HCT116 (cell line): ENCODE results near the gene INSYN2A. TPM values are rescaled to one million over a fixed set of nuclear protein-coding genes. Genes with fewer than 3 reads are reported as not detected.

ENCODE experiments used
- ATAC-seq: fragments of 200-7000 bp; cut with Tn5 transposase; 2 replicates; pipeline ENCODE4 v1.9.1; 2020; ENCODE audit warnings: mild to moderate bottlenecking, moderate library complexity
- BruUV-seq: library from RNA; stranded (reverse); fragments of 400-500 nt; replicated peaks from 2 replicates; lab custom pipeline; 2021; lab: Mats Ljungman, UMichigan
- CTCF ChIA-PET: fragments of 300-600 bp; sonication (Branson Sonifier 250); formaldehyde crosslinking; loops from one replicate; lab custom pipeline; 2021; ENCODE audit warnings: antibody characterized with exemption; lab: Charles Lee
- POLR2A ChIA-PET: fragments of 300-600, 350-600 bp; sonication (Branson Sonifier 250); formaldehyde crosslinking; loops from one replicate; lab custom pipeline; 2021; ENCODE audit warnings: antibody characterized with exemption; lab: Charles Lee
- RAD21 ChIA-PET, 2 experiments: fragments of 300-600 bp; sonication (Branson Sonifier 250); formaldehyde crosslinking; loops; one replicate each; lab custom pipeline; 2023; ENCODE audit warnings: low total read pairs in 2 of 2; ENCODE audit not compliant: uncharacterized antibody in 2 of 2, unreplicated experiment in 2 of 2, low non-redundant PET in 1 of 2; lab: Charles Lee
- DNase-seq: peaks from one replicate; pipeline ENCODE4 v3.0.0-alpha.2; 2010; ENCODE audit warnings: low read depth, low spot score
- H2AFZ ChIP-seq: fragments of 200-600 bp; shearing (Covaris generic), sonication (generic); 2 replicates; pipeline ENCODE4 v1.6.1; 2017; ENCODE audit warnings: low read depth, mixed run types, mixed read lengths, antibody characterized with exemption, low read length; ENCODE audit not compliant: poor library complexity, severe bottlenecking
- H3K27ac ChIP-seq: 2 replicates; pipeline ENCODE4 v1.5.1; 2012; ENCODE audit warnings: low read depth, low read length
- H3K27me3 ChIP-seq: fragments of 200-600 bp; sonication (generic); 2 replicates; pipeline ENCODE4 v1.6.1; 2016; ENCODE audit warnings: mixed run types, low read length, mixed read lengths; ENCODE audit not compliant: insufficient read depth
- H3K36me3 ChIP-seq, 2 experiments: fragments of 200-500 bp in 1 of 2; fragments of 200-600 bp in 1 of 2; sonication (Bioruptor generic) in 1 of 2; sonication (generic) in 1 of 2; 2 replicates each; pipeline versions ENCODE4 v1.5.1 to v1.6.1; 2014 to 2016; ENCODE audit warnings: low read length in 2 of 2, inconsistent platforms in 1 of 2, mixed read lengths in 1 of 2, mixed run types in 1 of 2; ENCODE audit not compliant: insufficient read depth in 2 of 2, control insufficient read depth in 1 of 2
- H3K4me1 ChIP-seq, 2 experiments: fragments of 200-600 bp in 1 of 2; sonication (generic) in 1 of 2; 2 replicates each; pipeline versions ENCODE4 v1.5.1 to v1.6.1; 2012 to 2017; ENCODE audit warnings: low read length in 2 of 2, inconsistent platforms in 1 of 2, mild to moderate bottlenecking in 1 of 2, mixed read lengths in 1 of 2, mixed run types in 1 of 2, moderate library complexity in 1 of 2; ENCODE audit not compliant: insufficient read depth in 2 of 2, control insufficient read depth in 1 of 2
- H3K4me2 ChIP-seq: fragments of 200-600 bp; sonication (generic); 2 replicates; pipeline ENCODE4 v1.6.1; 2017; ENCODE audit warnings: mixed run types, low read length, mixed read lengths
- H3K4me3 ChIP-seq, 2 experiments: fragments of 200-600 bp in 1 of 2; sonication (generic) in 1 of 2; replicated peaks in 1 of 2; 2 replicates each; pipeline ENCODE4 v1.5.1; 2011 to 2016; ENCODE audit warnings: low read length in 2 of 2, control low read depth in 1 of 2, low read depth in 1 of 2, mild to moderate bottlenecking in 1 of 2, mixed read lengths in 1 of 2, mixed run types in 1 of 2
- H3K79me2 ChIP-seq: fragments of 200-600 bp; sonication (generic); 2 replicates; pipeline ENCODE4 v1.6.1; 2017; ENCODE audit warnings: mild to moderate bottlenecking, mixed run types, low read length, moderate library complexity, mixed read lengths; ENCODE audit not compliant: insufficient read depth
- H3K9ac ChIP-seq: fragments of 200-600 bp; sonication (generic); 2 replicates; pipeline ENCODE4 v1.6.1; 2016; ENCODE audit warnings: low read length, mixed read lengths
- H3K9me2 ChIP-seq: fragments of 200-600 bp; sonication (generic), shearing (Covaris generic); 2 replicates; pipeline ENCODE4 v1.6.1; 2017; ENCODE audit warnings: mixed run types, mild to moderate bottlenecking, moderate library complexity; ENCODE audit not compliant: insufficient read depth
- H3K9me3 ChIP-seq, 2 experiments: fragments of 200-500 bp in 1 of 2; fragments of 200-600 bp in 1 of 2; sonication (Bioruptor generic) in 1 of 2; sonication (generic) in 1 of 2; 2 replicates each; pipeline ENCODE4 v1.6.1; 2014 to 2017; ENCODE audit warnings: low read length in 2 of 2, mixed read lengths in 2 of 2, inconsistent platforms in 1 of 2, low read depth in 1 of 2, mild to moderate bottlenecking in 1 of 2, mixed run types in 1 of 2, moderate library complexity in 1 of 2; ENCODE audit not compliant: control insufficient read depth in 1 of 2, insufficient read depth in 1 of 2
- H4K20me1 ChIP-seq: fragments of 200-600 bp; sonication (generic), shearing (Covaris generic); 2 replicates; pipeline ENCODE4 v1.6.1; 2017; ENCODE audit warnings: mixed run types, mild to moderate bottlenecking, moderate library complexity; ENCODE audit not compliant: insufficient read depth
- CTCF ChIP-seq, 3 experiments: fragments of 200-600 bp in 1 of 3; sonication (generic) in 1 of 3; IDR thresholded peaks in 2 of 3; conservative IDR thresholded peaks in 1 of 3; 2 replicates each; pipeline ENCODE4 v1.5.1; 2012 to 2017; ENCODE audit warnings: low read depth in 2 of 3, low read length in 2 of 3, antibody characterized with exemption in 1 of 3, borderline replicate concordance in 1 of 3, control low read depth in 1 of 3, mild to moderate bottlenecking in 1 of 3, mixed read lengths in 1 of 3, mixed run types in 1 of 3, moderate library complexity in 1 of 3; ENCODE audit not compliant: insufficient read depth in 1 of 3
- EZH2 ChIP-seq: fragments of 200-600 bp; sonication (generic); IDR thresholded peaks from 2 replicates; pipeline ENCODE4 v1.6.1; 2017; ENCODE audit warnings: antibody characterized with exemption, mixed run types
- JUND ChIP-seq: IDR thresholded peaks from 2 replicates; pipeline ENCODE4 v1.6.1; 2012
- POLR2A ChIP-seq: IDR thresholded peaks from 2 replicates; pipeline ENCODE4 v1.7.0; 2011; ENCODE audit warnings: borderline replicate concordance; ENCODE audit not compliant: insufficient read depth, insufficient read length; ENCODE audit errors: extremely low read depth
- RAD21 ChIP-seq: IDR thresholded peaks from 2 replicates; pipeline ENCODE4 v1.6.1; 2012; ENCODE audit warnings: low read depth, mild to moderate bottlenecking
- SP1 ChIP-seq: IDR thresholded peaks from 2 replicates; pipeline ENCODE4 v1.6.1; 2012; ENCODE audit warnings: low read depth
- SRF ChIP-seq: IDR thresholded peaks from 2 replicates; pipeline ENCODE4 v1.6.1; 2012; ENCODE audit warnings: low read depth
- YY1 ChIP-seq: IDR thresholded peaks from 2 replicates; pipeline ENCODE4 v1.6.1; 2011; ENCODE audit warnings: low read length, low read depth, moderate library complexity, mild to moderate bottlenecking; ENCODE audit not compliant: insufficient replicate concordance; ENCODE audit errors: extremely low read depth
- intact Hi-C: fragments of 100-400 bp; cut with micrococcal nuclease; formaldehyde crosslinking; loops from 2 replicates; pipeline ENCODE4 v1.10.0; 2022
- total RNA-seq: library from RNA; stranded (reverse); gene quantifications from one replicate; pipeline ENCODE4 v1.2.1, GENCODE V29; 2021; ENCODE audit not compliant: unreplicated experiment
- TF ChIP-seq, protein P1 (sequence below): IDR thresholded peaks from 2 replicates; pipeline ENCODE4 v1.6.1; 2011; ENCODE audit warnings: mild to moderate bottlenecking, low read length, moderate library complexity; ENCODE audit not compliant: insufficient replicate concordance; ENCODE audit errors: extremely low read depth

The INSYN2A gene
- total RNA-seq, 1 experiment from 2014 or later = not detected

DNA sequence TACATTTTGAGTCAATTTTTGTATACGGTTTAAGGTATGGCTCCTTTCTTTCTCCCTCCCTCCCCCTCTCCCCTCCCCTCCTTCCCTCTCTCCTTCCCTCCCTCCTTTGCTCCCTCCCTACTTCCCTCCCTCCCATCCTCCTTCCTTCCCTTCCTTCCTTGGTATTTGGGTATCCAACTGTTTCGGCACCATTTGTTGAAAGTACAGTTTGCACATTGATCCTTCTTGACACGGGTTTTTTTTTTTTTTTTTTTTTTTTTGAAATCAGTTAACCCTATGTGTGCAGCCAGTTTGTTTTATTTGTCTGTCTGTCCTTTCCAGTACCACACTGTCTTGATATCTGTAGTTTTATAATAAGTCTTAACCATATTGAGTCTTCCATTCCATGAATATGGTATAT lies 39.9 kb upstream of the INSYN2A start:
- ChIA-PET POLR2A (no interaction called here), CTCF (no interaction called here), RAD21 (no interaction called here)
- Histone ChIP-seq H3K27me3 (no peaks in the 10 kb centered on the region), H3K4me1 (no peaks in the 10 kb centered on the region), H3K9ac (no peak overlapping the region), H3K4me2 (no peak overlapping the region), H3K9me2 (no peaks in the 10 kb centered on the region), H3K27ac (no peak overlapping the region), H3K9me3 (no peaks in the 10 kb centered on the region), H4K20me1 (no peaks in the 10 kb centered on the region), H2AFZ (no peak overlapping the region), H3K36me3 (no peaks in the 10 kb centered on the region), H3K79me2 (no peaks in the 10 kb centered on the region), H3K4me3 (no peak overlapping the region)
- intact Hi-C loops = no loop called here
- TF ChIP-seq POLR2A (no peak), SRF (no peak), CTCF (IDR thresholded peaks at IDR 0.05 in 2 of 3, conservative IDR thresholded peaks at IDR 0.05 in 1 of 3; ENCODE audit: borderline replicate concordance in 1 of 3, insufficient read depth in 1 of 3, low read depth in 2 of 3, low read length in 2 of 3) (no peak), EZH2 (no peak), YY1 (no peak), JUND (no peak), RAD21 (no peak), SP1 (no peak)
- TF ChIP-seq, protein P1, sequence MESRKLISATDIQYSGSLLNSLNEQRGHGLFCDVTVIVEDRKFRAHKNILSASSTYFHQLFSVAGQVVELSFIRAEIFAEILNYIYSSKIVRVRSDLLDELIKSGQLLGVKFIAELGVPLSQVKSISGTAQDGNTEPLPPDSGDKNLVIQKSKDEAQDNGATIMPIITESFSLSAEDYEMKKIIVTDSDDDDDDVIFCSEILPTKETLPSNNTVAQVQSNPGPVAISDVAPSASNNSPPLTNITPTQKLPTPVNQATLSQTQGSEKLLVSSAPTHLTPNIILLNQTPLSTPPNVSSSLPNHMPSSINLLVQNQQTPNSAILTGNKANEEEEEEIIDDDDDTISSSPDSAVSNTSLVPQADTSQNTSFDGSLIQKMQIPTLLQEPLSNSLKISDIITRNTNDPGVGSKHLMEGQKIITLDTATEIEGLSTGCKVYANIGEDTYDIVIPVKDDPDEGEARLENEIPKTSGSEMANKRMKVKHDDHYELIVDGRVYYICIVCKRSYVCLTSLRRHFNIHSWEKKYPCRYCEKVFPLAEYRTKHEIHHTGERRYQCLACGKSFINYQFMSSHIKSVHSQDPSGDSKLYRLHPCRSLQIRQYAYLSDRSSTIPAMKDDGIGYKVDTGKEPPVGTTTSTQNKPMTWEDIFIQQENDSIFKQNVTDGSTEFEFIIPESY = no peak
- ATAC-seq = no peak
- DNase-seq = no peak
- BruUV-seq = no TSS peak
